ENCODE measurements around the gene PDGFRB. TPM values are rescaled to one million over a fixed set of nuclear protein-coding genes. Genes with fewer than 3 reads are reported as not detected.

PDGFRB gene
- total RNA-seq, 3 donors from 2014 or later, result 53.7 to 243 (median 146) TPM

GRCh38 chr5:150186137-150186536, 30.5 kb upstream of the PDGFRB start:
- H3K4me1 ChIP-seq, result no peaks in the 10 kb centered on the region
- intact Hi-C loops (cut with DNase I; ENCODE audit: low total_unique reads), result no loop called here
- no peak for DNase-seq (ENCODE audit: low spot score in 2 of 2)

GRCh38 chr5:150184990-150185912, 29.6 kb upstream of the PDGFRB start:
- TF ChIP-seq CTCF (IDR thresholded peaks at IDR 0.05) (no peak), POLR2A (IDR thresholded peaks at IDR 0.05) (no peak), POLR2AphosphoS5 (IDR thresholded peaks at IDR 0.05) (no peak)
- Histone ChIP-seq H3K4me3 (no peak overlapping the region), H3K27me3 (peaks cover 4 to 20% of the 10 kb centered on the region in 2 donors), H3K9me3 (no peaks in the 10 kb centered on the region), H3K36me3 (no peaks in the 10 kb centered on the region), H3K4me1 (no peaks in the 10 kb centered on the region), H3K27ac (no peak overlapping the region)
- intact Hi-C loops (cut with DNase I; ENCODE audit: low total_unique reads), result no loop called here
- DNase-seq (ENCODE audit: low spot score in 2 of 2), result no peak

More at GRCh38 chr5:150186137-150186536, 30.5 kb upstream of the PDGFRB start:
- no peak for TF ChIP-seq CTCF (IDR thresholded peaks at IDR 0.05)
- no peak for TF ChIP-seq POLR2AphosphoS5 (IDR thresholded peaks at IDR 0.05)
- TF ChIP-seq POLR2A (IDR thresholded peaks at IDR 0.05), result no peak
- Histone ChIP-seq H3K27ac (no peak overlapping the region), H3K9me3 (no peaks in the 10 kb centered on the region), H3K4me3 (no peak overlapping the region), H3K36me3 (no peaks in the 10 kb centered on the region), H3K27me3 (peaks cover 9 to 27% of the 10 kb centered on the region in 2 donors)

GRCh38 chr5:150184006-150184405, 28.4 kb upstream of the PDGFRB start:
- TF ChIP-seq CTCF (IDR thresholded peaks at IDR 0.05) (no peak), POLR2AphosphoS5 (IDR thresholded peaks at IDR 0.05) (no peak), POLR2A (IDR thresholded peaks at IDR 0.05) (no peak)

DNA sequence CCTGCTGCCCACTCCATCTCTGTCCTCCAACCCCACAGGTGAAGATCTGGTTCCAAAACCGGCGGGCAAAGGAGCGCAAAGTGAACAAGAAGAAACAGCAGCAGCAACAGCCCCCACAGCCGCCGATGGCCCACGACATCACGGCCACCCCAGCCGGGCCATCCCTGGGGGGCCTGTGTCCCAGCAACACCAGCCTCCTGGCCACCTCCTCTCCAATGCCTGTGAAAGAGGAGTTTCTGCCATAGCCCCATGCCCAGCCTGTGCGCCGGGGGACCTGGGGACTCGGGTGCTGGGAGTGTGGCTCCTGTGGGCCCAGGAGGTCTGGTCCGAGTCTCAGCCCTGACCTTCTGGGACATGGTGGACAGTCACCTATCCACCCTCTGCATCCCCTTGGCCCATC, 27.8 kb upstream of the PDGFRB start:
- Histone ChIP-seq H3K27ac (no peak overlapping the region), H3K27me3 (peaks cover 0 to 3% of the 10 kb centered on the region in 2 donors)
- intact Hi-C loops (cut with DNase I; ENCODE audit: low total_unique reads), result no loop called here

More at GRCh38 chr5:150184006-150184405, 28.4 kb upstream of the PDGFRB start:
- H3K4me3 ChIP-seq, result no peak overlapping the region
- no peaks in the 10 kb centered on the region for H3K4me1 ChIP-seq
- no peaks in the 10 kb centered on the region for H3K9me3 ChIP-seq
- H3K36me3 ChIP-seq, result no peaks in the 10 kb centered on the region
- intact Hi-C loops (cut with DNase I; ENCODE audit: low total_unique reads), result no loop called here
- no peak overlapping the region for H3K27ac ChIP-seq
- peaks cover 0 to 9% of the 10 kb centered on the region in 2 donors for H3K27me3 ChIP-seq
- no peak for DNase-seq (ENCODE audit: low spot score in 2 of 2)

More for the DNA sequence above, 27.8 kb upstream of the PDGFRB start:
- Histone ChIP-seq H3K9me3 (no peaks in the 10 kb centered on the region), H3K4me3 (no peak overlapping the region), H3K36me3 (no peaks in the 10 kb centered on the region), H3K4me1 (no peaks in the 10 kb centered on the region)
- DNase-seq (ENCODE audit: low spot score in 2 of 2), result no peak
- TF ChIP-seq POLR2A (IDR thresholded peaks at IDR 0.05) (no peak), POLR2AphosphoS5 (IDR thresholded peaks at IDR 0.05) (no peak), CTCF (IDR thresholded peaks at IDR 0.05) (no peak)

All from breast epithelium (tissue), 4 donors.